NCI-H146 (cell line): ENCODE results near the gene SEC23A.
"Not testable (repeated sequence)": the region's sequence is repeated elsewhere in the genome, so short reads cannot be mapped to it uniquely, and the experiment has no call there.

ENCODE experiments used
- DNase-seq: peaks from one replicate; lab custom pipeline; 2025; lab: John Stamatoyannopoulos, UW

Gene SEC23A

DNA sequence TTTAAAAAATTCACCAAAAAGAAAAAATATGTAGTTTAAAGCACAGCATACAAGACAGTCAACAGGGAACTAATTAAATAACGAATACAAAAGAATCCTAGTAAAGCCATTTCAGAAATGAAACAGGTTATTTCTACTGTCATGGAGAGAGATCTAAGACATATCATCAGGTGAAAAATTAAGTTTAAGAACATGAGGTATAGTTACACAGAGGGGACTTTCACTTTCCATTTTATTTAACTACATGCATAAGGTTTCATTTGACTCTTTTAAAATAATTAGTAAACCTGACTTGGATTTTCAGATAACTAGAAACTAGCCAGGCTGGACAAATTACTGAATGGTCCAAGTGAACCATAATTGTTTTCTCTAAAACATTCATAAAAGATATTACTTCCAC is 11.3 kb downstream of the SEC23A start:
- DNase-seq, result no peak

- DNase-seq, result peak; percentile 15
Measured at GRCh38 chr14:39090548-39091111, 12.4 kb downstream of the SEC23A start.

- no peak for DNase-seq
Measured at GRCh38 chr14:39087493-39087892, 15.5 kb downstream of the SEC23A start.

DNA sequence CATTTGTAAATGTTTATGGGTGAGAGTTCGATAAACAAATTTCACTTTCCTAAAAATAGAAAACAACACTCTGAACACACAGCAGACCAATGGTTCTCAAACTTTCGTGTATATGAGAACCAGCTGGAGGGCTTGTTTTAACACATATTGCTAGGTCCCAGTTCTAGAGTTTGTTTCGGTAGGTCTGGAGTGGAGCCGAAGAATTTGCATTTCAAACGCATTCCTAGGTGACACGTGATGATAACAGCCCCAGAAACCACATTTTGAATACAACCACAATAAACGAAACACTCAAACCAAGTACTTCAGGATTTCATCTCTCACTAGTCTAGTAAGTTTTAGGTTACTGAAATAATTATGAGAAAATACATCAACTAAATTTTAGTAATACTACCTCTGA is 17.1 kb downstream of the SEC23A start:
- no peak for DNase-seq

- DNase-seq, result no peak
Measured at GRCh38 chr14:39083127-39083526, 19.9 kb downstream of the SEC23A start.

DNA sequence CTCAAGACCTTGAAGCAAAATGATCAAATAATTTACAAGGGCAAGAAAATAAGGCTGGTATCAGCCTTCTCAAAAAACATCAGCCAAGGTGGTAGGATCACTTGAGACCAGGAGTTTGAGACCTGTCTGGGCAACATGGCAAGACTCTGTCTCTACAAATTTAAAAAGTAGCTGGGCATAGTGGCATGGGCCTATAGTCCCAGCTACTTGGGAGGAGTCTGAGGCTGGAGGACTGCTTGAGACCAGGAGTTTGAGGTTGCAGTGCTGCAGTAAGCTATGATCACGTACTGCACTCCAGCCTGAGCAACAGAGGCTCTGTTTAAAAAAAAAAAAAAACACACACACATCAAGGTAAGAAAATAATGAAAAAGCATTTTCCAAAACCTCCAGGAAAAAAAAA is 22.1 kb downstream of the SEC23A start:
- no peak for DNase-seq

- no peak for DNase-seq
Measured at GRCh38 chr14:39071096-39071495, 31.9 kb downstream of the SEC23A start.

DNA sequence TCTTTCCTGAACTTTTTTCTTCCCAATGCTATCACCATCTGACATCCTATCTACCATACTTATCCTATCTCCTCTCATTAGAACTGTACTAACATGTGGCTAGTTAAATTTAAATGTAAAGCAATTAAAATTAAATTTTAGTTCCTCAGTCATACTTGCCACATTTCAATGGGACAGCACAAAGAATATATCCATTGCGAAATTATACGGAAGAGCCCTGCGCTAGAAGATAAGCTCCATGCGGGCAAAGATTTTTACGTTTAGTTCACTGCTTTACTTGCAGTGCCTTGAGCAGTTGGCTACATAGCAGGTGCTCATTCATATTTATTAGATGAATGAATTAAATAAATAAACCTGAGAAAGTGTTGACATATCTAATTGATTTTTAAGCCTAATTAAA is 33.1 kb downstream of the SEC23A start:
- DNase-seq, result no peak

DNA sequence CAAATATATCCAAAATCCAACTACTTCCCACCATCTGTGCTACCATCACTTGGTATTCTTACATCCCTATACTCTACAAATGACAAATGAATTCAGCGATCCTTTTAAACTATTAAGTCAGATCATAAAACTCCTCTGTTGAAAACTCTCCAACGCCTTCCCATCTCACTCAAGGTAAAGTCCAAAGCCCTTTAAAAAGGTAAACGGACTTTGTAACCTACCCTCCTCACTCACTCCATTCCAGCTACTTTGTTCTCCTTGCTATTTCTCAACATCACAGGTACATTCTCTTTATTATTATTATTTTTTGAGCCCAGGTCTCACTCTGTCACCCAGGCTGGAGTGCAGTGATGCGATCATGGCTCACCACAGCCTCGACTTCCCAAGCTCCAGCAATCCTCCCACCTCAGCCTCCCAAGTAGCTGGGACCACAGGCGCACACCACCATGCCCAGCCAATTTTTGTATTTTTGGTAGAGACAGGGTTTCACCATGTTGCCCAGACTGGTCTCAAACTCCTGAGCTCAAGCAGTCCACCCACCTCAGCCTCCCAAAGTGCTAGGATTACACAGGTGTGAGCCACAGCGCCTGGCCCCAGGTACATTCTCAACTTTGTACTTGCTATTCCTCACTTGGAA is 33.7 kb downstream of the SEC23A start:
- not testable (repeated sequence) for DNase-seq

DNA sequence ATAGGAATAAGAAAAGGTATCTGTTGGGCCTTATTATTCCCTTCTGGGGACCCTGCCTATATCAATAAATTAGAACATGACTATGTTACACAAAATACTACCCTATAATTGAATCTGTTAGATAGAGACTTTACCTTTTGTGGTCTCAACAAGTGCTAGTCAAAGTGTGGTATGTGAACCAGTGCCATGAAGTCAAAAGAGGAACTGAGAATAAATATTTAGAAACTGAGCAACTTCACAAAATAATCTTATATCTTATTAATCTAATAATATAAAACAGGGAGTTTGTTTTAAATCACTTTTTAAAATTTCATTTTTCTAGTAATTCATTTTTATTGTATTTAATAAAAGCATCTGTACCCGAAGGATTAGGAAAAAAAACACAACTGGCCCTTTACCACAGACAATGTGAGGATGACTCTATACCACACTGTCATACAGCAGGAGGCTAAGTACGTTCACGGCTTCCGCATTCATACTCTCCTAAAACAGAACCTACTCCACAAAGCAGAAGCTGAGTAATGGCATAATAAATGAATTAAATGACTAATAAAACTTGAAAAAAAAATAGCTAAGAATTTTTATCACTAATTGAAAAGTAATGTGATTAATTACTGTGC is 42.1 kb downstream of the SEC23A start:
- DNase-seq, result no peak

GRCh38 chr14:39055786-39056474 is 47.1 kb downstream of the SEC23A start:
- DNase-seq, result no peak

DNA sequence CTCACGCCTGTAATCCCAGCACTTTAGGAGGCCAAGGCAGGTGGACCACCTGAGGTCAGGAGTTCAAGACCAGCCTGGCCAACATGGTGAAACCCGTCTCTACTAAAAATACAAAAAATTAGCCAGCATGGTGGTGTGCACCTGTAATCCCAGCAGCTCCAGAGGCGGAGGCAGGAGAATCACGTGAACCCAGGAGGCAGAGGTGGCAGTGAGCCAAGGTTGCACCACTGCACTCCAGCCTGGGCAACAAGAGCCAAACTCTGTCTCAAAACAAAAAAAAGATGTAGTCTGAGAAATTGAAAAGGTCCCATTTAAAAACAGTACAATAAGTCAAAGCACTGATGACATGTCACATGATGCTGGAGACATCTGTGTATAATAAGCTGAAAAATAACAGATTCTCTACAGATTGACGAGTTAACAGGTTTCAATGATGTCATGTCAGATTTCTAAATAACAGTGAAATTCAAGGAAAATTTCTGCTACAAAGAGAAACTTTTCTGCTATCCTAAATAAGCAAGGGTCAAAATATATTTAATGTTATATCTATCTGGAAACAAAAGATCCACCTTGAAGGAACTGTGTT is 50.1 kb downstream of the SEC23A start:
- DNase-seq, result not testable (repeated sequence)

DNA sequence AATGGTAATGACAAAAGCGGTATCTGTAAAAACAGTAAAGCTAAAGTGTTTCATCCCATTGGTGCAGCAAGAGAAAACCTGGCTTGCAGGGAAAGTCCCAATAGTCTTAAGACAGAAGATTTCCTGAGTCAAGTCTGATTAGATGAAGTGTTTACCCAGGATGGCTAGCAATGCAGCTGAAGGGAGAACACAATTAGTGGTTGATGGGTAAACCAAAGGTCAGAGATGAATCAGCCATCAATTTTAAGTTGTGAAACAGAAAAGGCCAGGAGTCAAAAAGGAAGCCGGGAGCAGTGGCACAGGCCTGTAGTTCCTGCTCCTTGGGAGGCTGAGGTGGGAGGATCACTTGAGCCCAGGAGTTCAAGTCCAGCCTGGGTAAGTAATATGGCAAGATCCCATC is 52.6 kb downstream of the SEC23A start:
- DNase-seq, result no peak

DNA sequence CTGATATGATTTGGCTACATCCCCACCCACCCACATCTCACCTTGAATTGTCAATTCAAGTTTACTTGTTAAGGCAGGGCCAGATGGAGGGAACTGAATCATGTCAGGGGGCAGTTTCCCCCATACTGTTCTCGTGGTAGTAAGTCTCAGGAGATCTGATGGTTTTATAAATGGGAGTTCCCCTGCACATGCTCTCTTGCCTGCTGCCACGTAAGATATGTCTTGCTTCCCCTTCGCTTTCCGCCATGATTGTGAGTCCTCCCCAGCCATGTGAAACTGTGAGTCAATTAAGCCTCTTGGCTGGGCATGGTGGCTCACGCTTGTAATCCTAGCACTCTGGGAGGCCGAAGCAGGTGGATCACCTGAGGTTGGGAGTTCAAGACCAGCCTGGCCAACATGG is 57.1 kb downstream of the SEC23A start:
- DNase-seq, result not testable (repeated sequence)

DNA sequence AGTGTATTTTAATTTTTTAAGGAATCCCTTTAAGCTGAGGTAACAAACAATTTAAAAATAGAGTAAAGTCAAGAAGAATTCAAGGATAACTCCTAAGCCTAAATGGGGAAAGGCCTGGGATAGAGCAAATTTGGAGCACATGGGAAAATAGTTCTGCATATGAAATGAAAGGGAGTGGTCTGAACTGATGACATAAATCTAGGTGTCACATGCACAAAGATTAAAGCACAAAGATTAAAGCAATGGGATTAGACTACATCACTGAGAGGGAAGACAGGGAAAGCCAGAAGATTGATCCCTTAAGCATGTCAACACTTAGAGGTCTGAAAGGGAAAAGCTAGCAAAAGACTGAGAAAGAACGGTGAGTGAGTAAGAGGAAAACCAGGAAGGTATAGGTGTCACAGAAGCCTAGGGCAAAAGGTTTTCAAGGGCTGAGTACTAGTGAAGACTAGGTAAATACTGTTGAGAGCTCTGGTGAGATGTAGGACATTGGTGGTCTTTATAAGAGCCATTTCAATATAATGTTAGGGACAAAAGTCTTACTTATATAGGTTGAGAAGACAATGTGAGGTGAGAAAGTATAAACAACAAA is 59.6 kb downstream of the SEC23A start:
- DNase-seq, result no peak

DNA sequence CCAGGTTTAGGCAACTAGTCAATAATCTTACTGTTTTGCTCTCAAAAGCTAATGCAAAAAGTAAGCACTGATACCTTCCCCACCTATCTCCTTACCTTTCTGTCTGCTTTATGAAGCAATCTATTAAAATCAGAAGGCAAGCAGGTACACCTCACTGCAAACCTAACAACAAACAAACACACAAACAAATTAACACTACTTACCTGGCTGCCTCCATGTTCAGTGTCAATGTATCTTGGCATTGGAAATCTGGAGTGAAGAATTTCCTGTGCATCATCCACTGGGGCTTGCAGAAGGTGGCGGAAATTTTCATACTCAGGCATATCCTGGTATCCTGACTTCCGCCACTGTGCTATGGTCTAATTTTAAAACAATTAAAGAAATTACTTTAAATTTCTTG is 62.5 kb downstream of the SEC23A start:
- DNase-seq, result no peak

DNA sequence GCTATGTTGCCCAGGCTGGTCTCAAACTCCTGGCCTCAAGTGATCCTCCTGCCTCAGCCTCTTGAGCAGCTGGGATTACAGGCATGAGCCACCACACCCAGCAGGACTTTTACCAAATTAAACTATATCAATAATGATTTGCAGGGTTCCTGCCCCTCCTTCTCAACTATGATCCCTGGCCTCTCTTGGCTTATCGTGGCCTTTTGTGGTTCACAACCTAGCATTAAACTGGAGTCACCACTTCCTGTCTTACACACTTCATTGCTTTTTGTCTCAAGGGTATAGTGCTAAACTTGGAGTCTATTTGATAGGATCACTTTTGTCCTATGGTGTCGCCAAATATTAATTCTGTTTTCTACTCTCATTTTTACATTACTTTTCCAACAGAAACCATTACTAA is 64.5 kb downstream of the SEC23A start:
- DNase-seq, result no peak

DNA sequence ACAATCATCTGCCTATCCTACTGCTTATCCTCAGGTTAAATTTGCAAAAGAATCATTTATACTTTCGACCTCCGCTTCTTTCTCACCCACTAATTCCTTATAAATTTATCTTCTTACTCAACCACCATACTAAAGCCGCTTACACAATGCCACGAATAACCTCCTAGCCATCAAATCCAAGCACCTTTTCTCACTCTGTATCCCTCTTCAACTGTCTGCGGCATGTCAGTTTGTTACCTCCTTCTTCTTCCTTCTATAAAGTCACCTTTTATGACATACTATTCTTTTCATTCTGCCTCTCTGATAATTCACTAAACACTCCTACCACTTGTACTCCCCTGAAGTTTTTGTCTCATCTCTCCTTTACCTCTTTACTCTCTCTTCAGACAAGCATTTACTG is 66.3 kb downstream of the SEC23A start:
- DNase-seq, result no peak

DNA sequence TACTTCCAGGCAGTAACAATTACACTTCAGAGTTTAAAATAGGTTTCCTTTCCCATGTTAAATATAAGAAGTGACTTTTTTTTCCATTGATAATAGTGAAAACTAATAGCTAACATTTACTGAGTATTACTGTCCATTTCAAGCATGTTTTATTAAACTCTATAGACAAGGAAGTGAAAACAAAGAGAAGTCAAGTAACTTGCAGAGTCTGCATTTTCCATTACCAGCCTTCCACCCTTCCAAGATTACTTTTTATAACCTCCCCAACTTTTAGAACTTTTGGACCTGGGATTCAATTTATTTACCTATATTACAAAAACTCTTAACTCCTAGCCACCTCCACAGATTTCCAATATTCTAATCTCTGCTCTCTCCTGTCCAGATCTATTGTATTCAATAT is 67.7 kb downstream of the SEC23A start:
- no peak for DNase-seq

- DNase-seq, result peak; percentile 34
Measured at GRCh38 chr14:39034481-39035296, 68.3 kb downstream of the SEC23A start.

GRCh38 chr14:39033371-39033770 is 69.7 kb downstream of the SEC23A start:
- no peak for DNase-seq

DNA sequence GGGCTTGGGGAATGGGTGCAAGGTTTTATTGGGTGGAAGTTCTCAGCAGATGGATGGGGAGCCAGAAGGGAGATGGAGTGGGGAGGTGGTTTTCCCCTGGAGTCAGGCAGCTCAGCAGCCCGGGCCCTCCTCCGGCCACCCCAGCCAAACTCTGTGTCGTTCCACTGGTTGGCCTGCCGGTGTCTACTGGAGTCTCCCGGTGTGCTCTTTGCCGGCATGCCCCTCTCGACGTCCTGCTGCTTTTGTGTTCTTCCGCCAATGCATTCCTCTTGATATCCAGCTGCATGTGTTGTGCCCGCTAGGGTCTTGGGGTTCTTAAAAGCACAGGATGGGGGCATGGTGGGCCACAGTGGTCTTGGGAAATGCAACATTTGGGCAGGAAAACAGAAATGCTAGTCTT is 72.8 kb downstream of the SEC23A start:
- no peak for DNase-seq
